Activated CD8-positive, alpha-beta memory T cell treated with anti-CD3 and anti-CD28 coated beads for 4 hours (primary cell): Measurements from ENCODE around the gene NPDC1.
A peak's percentile ranks its signal among the peaks of the same experiment; 100 is the strongest.

Experiments
- DNase-seq, 2 donors: peaks; one replicate each; pipeline ENCODE4 v3.0.0-alpha.2; 2020; ENCODE audit warnings: low read depth in 2 of 2

Gene NPDC1

GRCh38 chr9:136994180-136994887 is 51.6 kb downstream of the NPDC1 start:
- DNase-seq = no peak

- DNase-seq = no peak
These were observed 53.1 kb downstream of the NPDC1 start for GRCh38 chr9:136992819-136993369.

GRCh38 chr9:136991993-136992818 is 53.8 kb downstream of the NPDC1 start, which contains the start of gene PAXX:
PAXX (plus strand) TSS chr9:136992422; CDS start chr9:136992444, 22 bp downstream.
- DNase-seq = peak; percentile 85 to 87

DNA sequence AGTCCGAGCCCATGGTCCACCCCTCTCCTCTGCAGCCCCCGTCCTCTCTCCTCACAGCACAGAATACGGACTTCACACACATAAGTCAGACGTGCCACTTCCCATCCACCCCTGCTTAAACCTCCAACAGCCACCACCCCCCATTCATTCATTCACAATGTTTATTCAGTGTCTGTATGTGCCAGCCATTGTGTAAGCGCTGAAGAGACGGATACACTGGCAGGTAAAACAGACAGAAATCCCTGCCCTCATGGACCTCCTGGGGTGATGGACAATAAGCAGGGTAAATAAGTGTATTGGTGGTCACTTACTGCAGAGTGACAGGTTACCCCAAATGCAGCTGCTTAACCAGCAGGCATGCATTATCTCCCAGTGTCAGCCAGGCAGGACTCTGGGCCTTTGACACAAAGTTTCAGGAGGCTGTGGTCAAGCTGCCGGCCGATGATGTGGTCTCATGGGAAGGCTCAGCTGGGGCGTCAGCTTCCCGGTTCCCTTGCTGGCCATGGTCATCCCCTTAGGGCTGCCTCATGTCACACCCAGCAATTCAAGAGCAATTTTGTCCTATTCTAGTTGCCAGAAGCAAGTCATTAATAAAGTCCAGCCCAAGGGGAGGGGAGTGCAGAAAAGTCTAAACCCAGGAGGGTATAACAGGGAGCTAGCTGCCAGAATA is 55.6 kb downstream of the NPDC1 start:
- no peak for DNase-seq
